ENCODE results near the gene KCNJ15. TPM values are rescaled to one million over a fixed set of nuclear protein-coding genes. Genes with fewer than 3 reads are reported as not detected.

KCNJ15 gene
- total RNA-seq, 4 donors from 2014 or later = 2.4 to 7.3 (median 5.7) TPM

- TF ChIP-seq, protein P1, sequence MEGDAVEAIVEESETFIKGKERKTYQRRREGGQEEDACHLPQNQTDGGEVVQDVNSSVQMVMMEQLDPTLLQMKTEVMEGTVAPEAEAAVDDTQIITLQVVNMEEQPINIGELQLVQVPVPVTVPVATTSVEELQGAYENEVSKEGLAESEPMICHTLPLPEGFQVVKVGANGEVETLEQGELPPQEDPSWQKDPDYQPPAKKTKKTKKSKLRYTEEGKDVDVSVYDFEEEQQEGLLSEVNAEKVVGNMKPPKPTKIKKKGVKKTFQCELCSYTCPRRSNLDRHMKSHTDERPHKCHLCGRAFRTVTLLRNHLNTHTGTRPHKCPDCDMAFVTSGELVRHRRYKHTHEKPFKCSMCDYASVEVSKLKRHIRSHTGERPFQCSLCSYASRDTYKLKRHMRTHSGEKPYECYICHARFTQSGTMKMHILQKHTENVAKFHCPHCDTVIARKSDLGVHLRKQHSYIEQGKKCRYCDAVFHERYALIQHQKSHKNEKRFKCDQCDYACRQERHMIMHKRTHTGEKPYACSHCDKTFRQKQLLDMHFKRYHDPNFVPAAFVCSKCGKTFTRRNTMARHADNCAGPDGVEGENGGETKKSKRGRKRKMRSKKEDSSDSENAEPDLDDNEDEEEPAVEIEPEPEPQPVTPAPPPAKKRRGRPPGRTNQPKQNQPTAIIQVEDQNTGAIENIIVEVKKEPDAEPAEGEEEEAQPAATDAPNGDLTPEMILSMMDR (IDR thresholded peaks at IDR 0.05; ENCODE audit: low read depth) = no peak
Measured at GRCh38 chr21:38244885-38245869, 11.6 kb upstream of the KCNJ15 start.

DNA sequence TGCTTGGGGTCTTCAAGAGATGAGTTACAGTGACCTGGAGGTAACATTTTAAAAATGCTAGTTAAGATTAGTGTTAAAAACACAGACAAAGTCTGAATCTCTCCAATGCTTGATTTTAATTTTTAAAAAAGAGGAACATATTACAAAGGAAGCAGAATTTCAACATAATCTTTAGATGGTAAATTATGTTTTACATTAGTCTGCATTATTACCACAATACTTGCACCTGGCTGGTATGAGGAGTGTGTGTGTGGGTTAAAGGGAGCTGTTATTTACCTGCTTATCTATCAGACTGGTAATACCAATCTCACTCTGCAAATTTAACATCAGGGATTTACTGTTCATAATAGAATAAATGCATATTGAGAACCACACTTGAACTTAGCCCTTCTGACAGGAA is 10.3 kb upstream of the KCNJ15 start:
- TF ChIP-seq, protein P1 (IDR thresholded peaks at IDR 0.05; ENCODE audit: low read depth) = no peak

DNA sequence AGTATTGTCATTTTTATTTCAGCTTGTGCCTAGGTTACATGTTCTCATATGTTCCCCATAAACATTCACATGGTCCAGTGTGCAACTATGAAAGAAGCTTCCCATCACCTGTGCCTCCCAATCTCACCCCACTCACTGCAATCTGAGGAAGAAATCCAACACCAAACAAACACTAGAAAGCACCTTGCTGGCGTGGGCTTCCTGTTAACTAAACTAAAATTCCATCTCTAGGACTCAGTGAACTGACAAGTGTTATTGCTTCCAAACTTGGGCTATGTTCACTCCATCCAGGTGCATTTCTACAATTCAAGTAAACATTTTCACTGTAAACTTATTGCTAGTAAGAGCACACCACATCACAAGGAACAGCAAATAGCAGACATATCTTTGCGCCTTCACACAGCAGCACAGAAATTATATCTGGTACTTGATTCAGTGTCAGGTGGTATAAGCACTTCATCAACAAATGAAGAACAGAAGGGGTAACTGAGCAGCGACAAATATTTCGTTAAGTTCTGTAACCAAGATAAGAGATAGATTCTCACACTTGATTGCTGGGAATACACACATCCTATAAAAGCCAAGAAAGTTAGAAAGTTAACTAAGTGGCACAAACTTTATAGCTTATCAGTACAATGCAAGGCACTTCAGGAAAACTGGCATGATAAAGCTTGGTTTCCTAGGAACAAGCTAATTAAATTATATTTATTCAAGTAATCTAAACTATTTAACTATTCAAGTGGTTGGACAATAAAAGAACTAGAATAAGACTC is 8.9 kb upstream of the KCNJ15 start:
- TF ChIP-seq, protein P1 (IDR thresholded peaks at IDR 0.05; ENCODE audit: low read depth) = no peak

GRCh38 chr21:38249256-38249655 is 7.5 kb upstream of the KCNJ15 start:
- TF ChIP-seq, protein P1 (IDR thresholded peaks at IDR 0.05; ENCODE audit: low read depth) = no peak

DNA sequence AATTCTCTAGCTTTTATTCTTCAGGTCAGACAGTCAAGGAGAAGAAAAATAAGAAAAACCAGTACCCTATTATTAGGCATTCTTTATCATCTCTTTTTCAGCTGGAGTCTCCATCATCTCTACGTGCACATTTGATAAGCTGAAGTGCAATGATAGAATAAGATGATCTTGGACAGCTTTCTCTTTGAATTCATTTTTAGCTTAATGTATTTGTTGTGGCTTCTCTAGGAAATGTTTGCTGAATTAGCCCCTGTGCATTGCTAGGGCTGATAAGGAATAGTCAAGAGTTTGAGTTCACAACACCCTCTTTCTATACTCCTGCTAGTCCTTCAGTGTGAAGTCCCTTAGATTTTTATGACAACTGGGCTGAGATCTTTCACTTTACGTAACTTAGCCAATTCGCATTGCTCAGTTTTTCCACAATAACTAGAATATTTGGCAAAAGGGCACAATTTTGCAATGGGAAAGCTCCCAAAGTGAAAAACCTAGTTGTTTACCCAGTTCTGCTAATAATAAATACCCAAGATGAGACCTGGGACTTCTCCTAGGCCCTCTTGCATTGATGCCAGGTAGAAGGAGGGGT is 7.0 kb upstream of the KCNJ15 start:
- TF ChIP-seq, protein P1 (IDR thresholded peaks at IDR 0.05; ENCODE audit: low read depth) = no peak

DNA sequence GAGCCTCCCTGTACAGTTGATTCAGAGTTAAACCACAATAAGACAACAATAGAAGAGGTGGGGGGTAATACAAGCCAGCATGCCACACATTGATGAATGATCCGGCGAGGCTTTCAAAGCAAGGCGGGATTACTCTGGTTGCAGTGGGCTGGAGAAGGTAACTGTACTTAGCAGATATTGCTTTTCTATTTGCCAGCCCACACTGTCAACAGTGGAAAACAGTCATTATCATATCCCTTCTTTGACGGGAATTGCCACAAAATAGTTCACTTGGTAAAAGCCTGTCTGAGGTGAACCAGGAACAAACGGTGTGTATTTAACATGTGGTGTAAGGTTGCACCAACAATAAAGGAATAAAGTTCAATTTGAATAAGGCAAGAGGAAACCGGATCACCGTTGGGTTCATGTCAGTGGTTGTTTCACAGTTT is 5.8 kb upstream of the KCNJ15 start:
- TF ChIP-seq, protein P1 (IDR thresholded peaks at IDR 0.05; ENCODE audit: low read depth) = no peak

All from subcutaneous adipose tissue (tissue), 4 donors.